ENCODE data around the gene TADA3.

Gene TADA3

GRCh38 chr3:9818666-9819335 lies 26.5 kb upstream of the TADA3 start:
- DNase-seq = no peak
- Mint-ChIP-seq H3K36me3 (ENCODE audit: low read depth) (peaks cover 4% of the 10 kb centered on the region), H3K27me3 (no peaks in the 10 kb centered on the region), H3K4me3 (no peak overlapping the region), H3K27ac (no peak overlapping the region), H3K4me1 (no peaks in the 10 kb centered on the region), H3K9me3 (no peaks in the 10 kb centered on the region)
- ATAC-seq = no peak

GRCh38 chr3:9817436-9817835 lies 25.2 kb upstream of the TADA3 start:
- Mint-ChIP-seq H3K36me3 (ENCODE audit: low read depth) (peaks cover 9% of the 10 kb centered on the region), H3K4me3 (no peak overlapping the region), H3K9me3 (no peaks in the 10 kb centered on the region), H3K4me1 (no peaks in the 10 kb centered on the region), H3K27me3 (no peaks in the 10 kb centered on the region), H3K27ac (no peak overlapping the region)
- no peak for DNase-seq
- no peak for ATAC-seq

- DNase-seq (no peak), ATAC-seq (no peak)
- peaks cover 4% of the 10 kb centered on the region for H3K4me1 Mint-ChIP-seq
- no peak overlapping the region for H3K27ac Mint-ChIP-seq
- H3K9me3 Mint-ChIP-seq = no peaks in the 10 kb centered on the region
- no peaks in the 10 kb centered on the region for H3K27me3 Mint-ChIP-seq
- no peak overlapping the region for H3K4me3 Mint-ChIP-seq
- H3K36me3 Mint-ChIP-seq (ENCODE audit: low read depth) = peaks cover 17% of the 10 kb centered on the region
These were observed 23.7 kb upstream of the TADA3 start for GRCh38 chr3:9815986-9816385.

DNA sequence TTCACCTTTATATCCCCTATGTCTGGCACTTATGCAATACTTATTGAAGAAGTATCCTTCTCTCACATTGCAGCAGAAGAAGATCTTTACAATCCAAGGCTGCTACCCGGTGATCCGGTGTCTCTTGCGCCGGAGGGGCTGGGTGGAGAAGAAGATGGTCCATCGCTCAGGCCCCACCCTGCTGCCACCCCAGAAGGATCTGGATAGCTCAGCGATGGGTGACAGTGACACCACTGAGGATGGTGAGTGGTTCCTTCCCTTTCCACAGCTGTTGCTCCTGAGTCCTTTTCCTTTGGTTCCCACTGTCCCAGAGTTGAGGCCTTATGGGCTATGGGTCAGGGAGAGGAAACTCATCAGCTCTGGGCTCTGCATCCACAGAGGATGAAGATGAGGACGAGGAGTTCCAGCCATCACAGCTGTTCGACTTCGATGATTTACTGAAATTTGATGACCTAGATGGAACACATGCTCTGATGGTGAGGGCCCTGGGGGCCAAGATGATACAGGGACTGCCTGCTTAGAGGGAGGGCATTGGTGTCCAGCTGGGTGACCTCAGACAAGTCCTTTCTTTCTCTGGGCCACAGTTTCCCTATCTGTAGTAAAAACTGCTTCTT lies 20.7 kb upstream of the TADA3 start:
- Mint-ChIP-seq H3K4me1 (peaks cover 24% of the 10 kb centered on the region), H3K27me3 (no peaks in the 10 kb centered on the region), H3K27ac (no peak overlapping the region), H3K36me3 (ENCODE audit: low read depth) (peaks cover 23% of the 10 kb centered on the region), H3K4me3 (no peak overlapping the region), H3K9me3 (no peaks in the 10 kb centered on the region)
- ATAC-seq (no peak), DNase-seq (no peak)

- ATAC-seq = no peak
- Mint-ChIP-seq H3K36me3 (ENCODE audit: low read depth) (peaks cover 32% of the 10 kb centered on the region), H3K9me3 (no peaks in the 10 kb centered on the region), H3K27me3 (no peaks in the 10 kb centered on the region), H3K4me1 (peaks cover 35% of the 10 kb centered on the region), H3K4me3 (peak overlapping the region; percentile 16), H3K27ac (peak overlapping the region; percentile 2)
- no peak for DNase-seq
These were observed 18.6 kb upstream of the TADA3 start for GRCh38 chr3:9810846-9811245.

DNA sequence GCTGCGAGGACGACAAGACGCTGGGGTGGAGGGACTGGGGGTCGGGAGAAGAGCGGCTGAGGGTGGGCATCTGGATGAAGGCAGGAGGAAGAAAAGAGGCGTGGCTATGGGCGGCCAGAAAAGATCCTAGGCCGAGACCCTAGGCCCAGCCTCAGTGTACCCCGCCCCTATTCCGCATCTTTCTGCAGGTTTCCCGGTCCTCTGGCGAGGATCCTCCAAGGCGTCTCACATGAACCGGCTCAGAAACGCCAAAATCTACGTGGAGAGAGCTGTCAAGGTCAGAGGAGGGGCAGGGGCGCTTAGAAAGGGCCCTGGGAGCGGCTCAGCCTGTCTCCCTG lies 18.1 kb upstream of the TADA3 start:
- Mint-ChIP-seq H3K36me3 (ENCODE audit: low read depth) (peaks cover 36% of the 10 kb centered on the region), H3K4me3 (peak overlapping the region; percentile 16), H3K27me3 (no peaks in the 10 kb centered on the region), H3K9me3 (no peaks in the 10 kb centered on the region), H3K27ac (peak overlapping the region; percentile 2), H3K4me1 (peaks cover 35% of the 10 kb centered on the region)
- DNase-seq = no peak
- ATAC-seq = no peak

GRCh38 chr3:9809615-9810432 lies 17.6 kb upstream of the TADA3 start, which contains the start of gene TTLL3:
TSS of gene TTLL3 (plus strand) at chr3:9810262. CDS start at chr3:9810662, 400 bp downstream.
- H3K9me3 Mint-ChIP-seq = no peaks in the 10 kb centered on the region
- peak within 1 kb of the TSS; percentile 81 for H3K27ac Mint-ChIP-seq
- H3K27me3 Mint-ChIP-seq = no peaks in the 10 kb centered on the region
- peak within 1 kb of the TSS; percentile 71 for H3K4me3 Mint-ChIP-seq
- peaks cover 42% of the 10 kb centered on the region for H3K36me3 Mint-ChIP-seq (ENCODE audit: low read depth)
- peak; percentile 26 for ATAC-seq
- H3K4me1 Mint-ChIP-seq = peaks cover 35% of the 10 kb centered on the region
- DNase-seq = peak; percentile 44

GRCh38 chr3:9809239-9809614 lies 17.0 kb upstream of the TADA3 start:
- Mint-ChIP-seq H3K27me3 (no peaks in the 10 kb centered on the region), H3K27ac (peak overlapping the region; percentile 81), H3K4me1 (peaks cover 35% of the 10 kb centered on the region), H3K9me3 (no peaks in the 10 kb centered on the region), H3K4me3 (peak overlapping the region; percentile 71), H3K36me3 (ENCODE audit: low read depth) (peaks cover 46% of the 10 kb centered on the region)
- DNase-seq (peak; percentile 22), ATAC-seq (peak; percentile 60)

- Mint-ChIP-seq H3K27ac (peak overlapping the region; percentile 81), H3K27me3 (no peaks in the 10 kb centered on the region), H3K36me3 (ENCODE audit: low read depth) (peaks cover 52% of the 10 kb centered on the region), H3K4me1 (peaks cover 35% of the 10 kb centered on the region), H3K9me3 (no peaks in the 10 kb centered on the region), H3K4me3 (peak overlapping the region; percentile 71)
- peak; percentile 57 for DNase-seq
- peak; percentile 74 for ATAC-seq
These were observed 16.2 kb upstream of the TADA3 start for GRCh38 chr3:9808345-9809037.

- H3K9me3 Mint-ChIP-seq = no peaks in the 10 kb centered on the region
- ATAC-seq (no peak), DNase-seq (no peak)
- H3K27me3 Mint-ChIP-seq = no peaks in the 10 kb centered on the region
- H3K4me3 Mint-ChIP-seq = no peak overlapping the region
- peak overlapping the region; percentile 81 for H3K27ac Mint-ChIP-seq
- H3K36me3 Mint-ChIP-seq (ENCODE audit: low read depth) = peaks cover 53% of the 10 kb centered on the region
- peaks cover 35% of the 10 kb centered on the region for H3K4me1 Mint-ChIP-seq
These were observed 15.7 kb upstream of the TADA3 start for GRCh38 chr3:9807981-9808344.

DNA sequence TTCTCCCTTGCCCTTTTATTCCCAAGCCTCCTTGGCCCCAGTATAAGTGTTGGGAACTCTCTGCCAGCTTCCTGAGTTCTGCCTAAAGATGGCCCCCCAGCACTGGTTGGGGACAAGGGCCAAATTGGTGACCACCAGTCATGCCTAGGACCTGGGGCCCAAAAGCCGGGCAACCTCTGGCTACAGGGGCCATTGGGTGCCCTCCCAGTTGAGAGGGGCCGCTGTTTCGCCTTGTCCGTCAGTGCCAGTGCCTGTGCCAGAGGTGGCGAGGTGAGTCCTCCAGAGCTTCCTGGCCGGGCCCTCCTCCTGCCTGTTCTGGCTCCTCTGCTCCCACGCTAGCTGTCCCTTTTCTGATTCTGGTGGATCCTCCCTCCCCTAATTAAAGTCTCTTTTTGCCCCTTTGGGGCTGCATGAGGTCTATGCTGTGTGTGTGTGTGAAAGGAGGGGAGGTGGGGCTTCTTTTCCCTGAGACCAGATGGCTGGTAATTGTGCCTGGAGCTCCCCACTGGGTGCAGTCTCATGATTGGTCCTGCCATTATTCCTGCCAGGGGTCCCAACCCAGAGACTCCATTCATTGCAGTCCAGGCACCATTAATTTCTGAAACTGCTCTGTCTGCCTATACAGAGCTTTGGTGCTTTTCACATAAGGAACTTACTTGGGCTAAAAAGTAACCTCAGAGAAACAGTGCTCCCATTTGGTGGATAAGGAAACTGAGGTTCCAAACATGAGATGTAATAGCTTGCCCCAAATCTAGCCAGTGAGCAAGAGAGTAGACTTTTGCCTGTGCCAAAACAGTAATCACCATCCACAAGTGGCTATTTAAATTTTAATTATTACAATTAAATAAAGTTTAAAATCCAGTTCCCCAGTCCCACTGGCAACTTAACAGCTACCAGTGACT lies 14.7 kb upstream of the TADA3 start:
- H3K36me3 Mint-ChIP-seq (ENCODE audit: low read depth) = peaks cover 54% of the 10 kb centered on the region
- H3K9me3 Mint-ChIP-seq = no peaks in the 10 kb centered on the region
- ATAC-seq (no peak), DNase-seq (no peak)
- H3K27ac Mint-ChIP-seq = peak overlapping the region; percentile 41
- H3K4me3 Mint-ChIP-seq = no peak overlapping the region
- H3K4me1 Mint-ChIP-seq = peaks cover 35% of the 10 kb centered on the region
- H3K27me3 Mint-ChIP-seq = no peaks in the 10 kb centered on the region

GRCh38 chr3:9806137-9806536 lies 13.9 kb upstream of the TADA3 start:
- no peaks in the 10 kb centered on the region for H3K27me3 Mint-ChIP-seq
- peaks cover 32% of the 10 kb centered on the region for H3K4me1 Mint-ChIP-seq
- peaks cover 51% of the 10 kb centered on the region for H3K36me3 Mint-ChIP-seq (ENCODE audit: low read depth)
- no peak for ATAC-seq
- DNase-seq = no peak
- no peak overlapping the region for H3K4me3 Mint-ChIP-seq
- H3K9me3 Mint-ChIP-seq = no peaks in the 10 kb centered on the region
- no peak overlapping the region for H3K27ac Mint-ChIP-seq

DNA sequence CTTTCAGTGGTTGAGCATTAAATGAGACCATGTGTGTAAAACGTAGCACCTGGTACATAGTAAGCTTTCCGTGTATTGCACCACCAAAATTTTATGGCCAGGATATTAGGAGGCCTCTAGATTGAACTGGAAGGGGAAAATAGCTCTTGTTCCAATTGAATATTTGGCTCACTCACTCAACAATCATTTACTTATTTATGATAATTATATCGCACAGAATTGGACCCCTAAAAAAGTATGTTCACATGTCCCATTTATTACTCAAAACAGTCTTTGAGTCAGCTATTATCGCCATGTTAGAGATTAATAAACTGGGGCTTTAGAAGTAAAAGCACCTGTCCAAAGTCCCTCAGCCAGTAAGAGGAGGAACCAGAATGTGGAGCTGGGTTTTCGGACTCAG lies 12.7 kb upstream of the TADA3 start:
- peaks cover 54% of the 10 kb centered on the region for H3K36me3 Mint-ChIP-seq (ENCODE audit: low read depth)
- H3K9me3 Mint-ChIP-seq = no peaks in the 10 kb centered on the region
- H3K27me3 Mint-ChIP-seq = no peaks in the 10 kb centered on the region
- H3K4me1 Mint-ChIP-seq = peaks cover 28% of the 10 kb centered on the region
- no peak for ATAC-seq
- no peak overlapping the region for H3K27ac Mint-ChIP-seq
- no peak overlapping the region for H3K4me3 Mint-ChIP-seq
- no peak for DNase-seq

GRCh38 chr3:9803494-9803893 lies 11.2 kb upstream of the TADA3 start:
- no peak for ATAC-seq
- no peak for DNase-seq
- Mint-ChIP-seq H3K4me1 (peaks cover 16% of the 10 kb centered on the region), H3K27me3 (no peaks in the 10 kb centered on the region), H3K36me3 (ENCODE audit: low read depth) (peaks cover 63% of the 10 kb centered on the region), H3K4me3 (no peak overlapping the region), H3K27ac (no peak overlapping the region), H3K9me3 (no peaks in the 10 kb centered on the region)
